Gastrocnemius medialis (tissue), 4 donors: ENCODE results near the gene PTPRT. TPM values are rescaled to one million over a fixed set of nuclear protein-coding genes. Genes with fewer than 3 reads are reported as not detected.
"Not testable (repeated sequence)": the region's sequence is repeated elsewhere in the genome, so short reads cannot be mapped to it uniquely, and the experiment has no call there.

Source experiments
- ATAC-seq, 2 donors: fragments of 150-250 bp; one replicate each; pipeline ENCODE4 v1.9.1; 2016
- DNase-seq, 2 donors: peaks; one replicate each; pipeline ENCODE4 v3.0.0-alpha.2; 2019
- H3K27ac ChIP-seq, 4 donors: fragments of 200-600 bp; sonication (generic); 1 replicate in 1 of 4; 2 replicates in 3 of 4; pipeline ENCODE4 v1.5.1; 2016 to 2018; ENCODE audit warnings: mild to moderate bottlenecking in 2 of 4, moderate library complexity in 1 of 4
- H3K27me3 ChIP-seq, 3 donors: fragments of 200-600 bp; sonication (generic) in 2 of 3; 1 replicate in 1 of 3; 2 replicates in 2 of 3; pipeline versions ENCODE4 v1.5.1 to v1.6.0; 2016 to 2019; ENCODE audit warnings: mild to moderate bottlenecking in 1 of 3, moderate library complexity in 1 of 3
- H3K36me3 ChIP-seq, 2 donors: fragments of 200-600 bp; sonication (generic) in 1 of 2; one replicate each; pipeline ENCODE4 v1.5.1; 2017 to 2018
- H3K4me1 ChIP-seq, 2 donors: fragments of 200-600 bp; sonication (generic) in 1 of 2; one replicate each; pipeline ENCODE4 v1.5.1; 2016 to 2017; ENCODE audit warnings: mild to moderate bottlenecking in 2 of 2
- H3K4me3 ChIP-seq, 4 donors: fragments of 200-600 bp; sonication (generic) in 3 of 4; 1 replicate in 1 of 4; 2 replicates in 3 of 4; pipeline ENCODE4 v1.5.1; 2016 to 2019; ENCODE audit warnings: mild to moderate bottlenecking in 2 of 4
- H3K9me3 ChIP-seq, 3 donors: fragments of 200-600 bp; sonication (generic) in 2 of 3; 1 replicate in 1 of 3; 2 replicates in 2 of 3; pipeline ENCODE4 v1.5.1; 2016 to 2019
- CTCF ChIP-seq, 5 experiments: fragments of 450-650 bp in 3 of 5; fragments of 200-600 bp in 2 of 5; sonication (generic) in 2 of 5; IDR thresholded peaks in 4 of 5; conservative IDR thresholded peaks in 1 of 5; 1 replicate in 4 of 5; 2 replicates in 1 of 5; pipeline ENCODE4 v1.5.1; 2016 to 2019; ENCODE audit warnings: antibody characterized with exemption in 5 of 5, mild to moderate bottlenecking in 3 of 5, moderate library complexity in 3 of 5
- POLR2A ChIP-seq, 2 donors: fragments of 450-650 bp; IDR thresholded peaks; one replicate each; pipeline ENCODE4 v1.6.1; 2017; ENCODE audit warnings: antibody characterized with exemption in 2 of 2, mild to moderate bottlenecking in 2 of 2, moderate library complexity in 2 of 2
- in situ Hi-C, 4 donors: fragments of 200-750 bp; cut with MboI; loops; one replicate each; pipeline versions ENCODE4 v1.15.0 to v1.8.0; 2017; ENCODE audit warnings: low sequenced_read_pairs in 4 of 4
- intact Hi-C: fragments of 100-400 bp; cut with DNase I; formaldehyde crosslinking; loops from one replicate; pipeline ENCODE4 v1.15.1; 2023; ENCODE audit warnings: low total_unique reads
- total RNA-seq, 4 donors: library from RNA; depleted of rRNA; stranded (reverse); fragments of >200 nt; gene quantifications; one replicate each; pipeline versions ENCODE4 v1.1.0 to v1.2.3, GENCODE V29; 2016

Gene PTPRT
- total RNA-seq, 4 donors from 2014 or later = not detected

- Histone ChIP-seq H3K36me3 (no peaks in the 10 kb centered on the region), H3K4me1 (no peaks in the 10 kb centered on the region), H3K9me3 (no peaks in the 10 kb centered on the region), H3K27ac (no peak overlapping the region), H3K4me3 (no peak overlapping the region), H3K27me3 (no peaks in the 10 kb centered on the region)
- in situ Hi-C loops = loop anchor here in 2 of 4 donors (25.0 kb wide), 2 partner anchors 94 to 969 kb away; partner anchors contain the start of gene PTPRT (in 1 of the 2)
- TF ChIP-seq CTCF (IDR thresholded peaks at IDR 0.05 in 4 of 5, conservative IDR thresholded peaks at IDR 0.05 in 1 of 5) (no peak), POLR2A (IDR thresholded peaks at IDR 0.05) (no peak)
- ATAC-seq = no peak
- DNase-seq = no peak
- intact Hi-C loops = no loop called here
Observed at GRCh38 chr20:42218621-42219374, 970.9 kb downstream of the PTPRT start.

DNA sequence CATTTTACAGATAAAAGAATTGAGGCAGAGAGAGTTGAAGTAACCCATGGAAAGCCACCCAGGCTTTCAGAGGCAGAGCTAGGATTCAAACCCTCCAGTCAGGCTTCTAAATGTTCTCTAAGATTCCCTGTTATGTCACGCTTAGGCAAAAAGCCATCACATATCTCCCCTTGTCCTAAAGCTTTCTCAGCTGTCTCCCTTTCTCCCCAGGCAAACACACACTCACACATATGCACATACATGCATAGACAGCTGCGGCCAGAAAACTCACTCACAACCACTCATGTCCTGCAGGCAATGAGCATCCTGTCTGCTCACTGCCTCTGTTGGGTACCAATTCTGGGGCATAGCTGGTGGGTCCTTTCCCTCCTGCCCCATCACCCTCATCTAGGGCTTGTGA, 975.6 kb downstream of the PTPRT start:
- no peak overlapping the region for H3K4me3 ChIP-seq
- no peak for ATAC-seq
- in situ Hi-C loops (loop anchor here in 2 of 4 donors (25.0 kb wide), 2 partner anchors 98 to 973 kb away; partner anchors contain the start of gene PTPRT (in 1 of the 2)), intact Hi-C loops (no loop called here)
- no peaks in the 10 kb centered on the region for H3K27me3 ChIP-seq
- no peak for DNase-seq
- no peaks in the 10 kb centered on the region for H3K9me3 ChIP-seq
- H3K27ac ChIP-seq = no peak overlapping the region
- TF ChIP-seq POLR2A (IDR thresholded peaks at IDR 0.05) = no peak
- no peak for TF ChIP-seq CTCF (IDR thresholded peaks at IDR 0.05 in 4 of 5, conservative IDR thresholded peaks at IDR 0.05 in 1 of 5)
- no peaks in the 10 kb centered on the region for H3K36me3 ChIP-seq
- no peaks in the 10 kb centered on the region for H3K4me1 ChIP-seq

GRCh38 chr20:42212391-42212790, 977.3 kb downstream of the PTPRT start:
- Histone ChIP-seq H3K4me1 (no peaks in the 10 kb centered on the region), H3K27ac (no peak overlapping the region), H3K4me3 (no peak overlapping the region), H3K27me3 (no peaks in the 10 kb centered on the region), H3K36me3 (no peaks in the 10 kb centered on the region), H3K9me3 (no peaks in the 10 kb centered on the region)
- no peak for DNase-seq
- intact Hi-C loops = no loop called here
- in situ Hi-C loops = loop anchor here in 2 of 4 donors (25.0 kb wide), 2 partner anchors 100 to 975 kb away; partner anchors contain the start of gene PTPRT (in 1 of the 2)
- TF ChIP-seq POLR2A (IDR thresholded peaks at IDR 0.05) = no peak
- TF ChIP-seq CTCF (IDR thresholded peaks at IDR 0.05 in 4 of 5, conservative IDR thresholded peaks at IDR 0.05 in 1 of 5) = no peak
- ATAC-seq = no peak

- DNase-seq, H3K9me3 ChIP-seq, H3K36me3 ChIP-seq, H3K4me3 ChIP-seq, intact Hi-C loops, H3K27me3 ChIP-seq, ATAC-seq, H3K27ac ChIP-seq, H3K4me1 ChIP-seq: not testable (repeated sequence)
- in situ Hi-C loops = loop anchor here in 2 of 4 donors (10.0 to 25.0 kb wide), 3 partner anchors 106 to 981 kb away; partner anchors contain the start of gene PTPRT (in 1 of the 2)
Observed at GRCh38 chr20:42206557-42206956, 983.1 kb downstream of the PTPRT start.

DNA sequence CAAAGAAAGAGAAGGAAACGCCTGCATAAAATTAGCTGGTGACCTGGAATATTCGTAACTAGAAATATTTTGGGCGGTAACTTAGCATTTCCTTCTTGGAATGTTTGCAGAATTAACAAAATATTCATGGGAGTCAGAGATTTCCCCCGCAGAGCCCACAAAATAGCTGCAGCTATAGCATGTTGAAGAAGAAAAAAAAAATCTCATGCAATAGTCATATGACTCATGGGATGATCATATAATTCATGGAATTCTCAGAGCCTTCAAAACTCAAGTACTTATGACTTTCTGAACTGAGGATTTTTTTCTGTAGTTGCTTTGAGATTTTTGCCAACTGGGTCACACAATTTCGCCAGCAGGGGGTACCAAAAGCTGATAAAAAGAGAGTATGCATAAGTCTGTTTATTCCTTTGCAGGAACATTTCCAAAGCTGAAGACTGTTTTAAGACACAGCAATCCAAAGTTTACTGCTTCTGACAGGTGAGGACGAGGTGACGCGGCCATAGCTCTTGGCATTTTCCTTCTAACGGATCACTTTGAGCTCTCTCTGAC, 985.5 kb downstream of the PTPRT start:
- in situ Hi-C loops = loop anchor here in 2 of 4 donors (10.0 to 25.0 kb wide), 3 partner anchors 108 to 983 kb away; partner anchors contain the start of gene PTPRT (in 1 of the 2)

More for the DNA sequence above, 985.5 kb downstream of the PTPRT start:
- no peaks in the 10 kb centered on the region for H3K36me3 ChIP-seq
- TF ChIP-seq POLR2A (IDR thresholded peaks at IDR 0.05) = no peak
- TF ChIP-seq CTCF (IDR thresholded peaks at IDR 0.05 in 4 of 5, conservative IDR thresholded peaks at IDR 0.05 in 1 of 5) = no peak
- H3K4me1 ChIP-seq = no peaks in the 10 kb centered on the region
- H3K4me3 ChIP-seq = no peak overlapping the region
- intact Hi-C loops = no loop called here
- no peak for ATAC-seq
- no peaks in the 10 kb centered on the region for H3K9me3 ChIP-seq
- no peak for DNase-seq
- no peak overlapping the region for H3K27ac ChIP-seq
- no peaks in the 10 kb centered on the region for H3K27me3 ChIP-seq
